MCF 10A (cell line): ENCODE measurements around the gene COIL. TPM values are rescaled to one million over a fixed set of nuclear protein-coding genes. Genes with fewer than 3 reads are reported as not detected.
A peak's percentile ranks its signal among the peaks of the same experiment; 100 is the strongest.

Experiments used
- BruUV-seq: library from RNA; stranded (reverse); fragments of 400-500 nt; replicated peaks from 2 replicates; lab custom pipeline; 2021; lab: Mats Ljungman, UMichigan
- CTCF ChIA-PET: fragments of 300-600 bp; sonication (Branson Sonifier 250); formaldehyde crosslinking; extraction: SDS; loops from one replicate; lab custom pipeline; 2021; ENCODE audit warnings: antibody characterized with exemption, inconsistent platforms; lab: Yijun Ruan, JAX
- POLR2A ChIA-PET: fragments of 300-600, 350-650 bp; sonication (Branson Sonifier 250); formaldehyde crosslinking; extraction: SDS; loops from one replicate; lab custom pipeline; 2020; ENCODE audit warnings: antibody characterized with exemption, inconsistent platforms; lab: Yijun Ruan, JAX
- DNase-seq: peaks from one replicate; pipeline ENCODE4 v3.0.0-alpha.2; 2018; ENCODE audit not compliant: unreplicated experiment
- H3K27ac Mint-ChIP-seq: one replicate; pipeline ENCODE4 v1.8.0; 2022; ENCODE audit warnings: mild to moderate bottlenecking, low read depth, mixed read lengths; ENCODE audit not compliant: unreplicated experiment
- H3K27me3 Mint-ChIP-seq: one replicate; pipeline ENCODE4 v1.8.0; 2022; ENCODE audit warnings: mixed read lengths; ENCODE audit not compliant: insufficient read depth, unreplicated experiment
- H3K36me3 Mint-ChIP-seq: one replicate; pipeline ENCODE4 v1.8.0; 2022; ENCODE audit warnings: mild to moderate bottlenecking, moderate library complexity, mixed read lengths; ENCODE audit not compliant: insufficient read depth, unreplicated experiment
- H3K4me1 Mint-ChIP-seq: one replicate; pipeline ENCODE4 v1.8.0; 2022; ENCODE audit warnings: mixed read lengths; ENCODE audit not compliant: insufficient read depth, unreplicated experiment
- H3K4me3 Mint-ChIP-seq: one replicate; pipeline ENCODE4 v1.8.0; 2022; ENCODE audit warnings: mild to moderate bottlenecking, moderate library complexity, mixed read lengths; ENCODE audit not compliant: unreplicated experiment
- H3K9me3 Mint-ChIP-seq: one replicate; pipeline ENCODE4 v1.8.0; 2022; ENCODE audit warnings: mixed read lengths; ENCODE audit not compliant: unreplicated experiment
- CTCF ChIP-seq: fragments of 200-600 bp; IDR thresholded peaks from one replicate; pipeline ENCODE4 v1.8.0; 2022; ENCODE audit warnings: antibody characterized with exemption, mild to moderate bottlenecking; ENCODE audit not compliant: unreplicated experiment
- intact Hi-C: fragments of 100-400 bp; cut with micrococcal nuclease; formaldehyde crosslinking; loops from 2 replicates; pipeline ENCODE4 v1.14.1; 2022
- total RNA-seq: library from RNA; stranded (reverse); gene quantifications from 2 replicates; pipeline ENCODE4 v1.2.3, GENCODE V29; 2022

Gene COIL
- total RNA-seq, 1 experiment from 2014 or later, result 15.4 TPM

DNA sequence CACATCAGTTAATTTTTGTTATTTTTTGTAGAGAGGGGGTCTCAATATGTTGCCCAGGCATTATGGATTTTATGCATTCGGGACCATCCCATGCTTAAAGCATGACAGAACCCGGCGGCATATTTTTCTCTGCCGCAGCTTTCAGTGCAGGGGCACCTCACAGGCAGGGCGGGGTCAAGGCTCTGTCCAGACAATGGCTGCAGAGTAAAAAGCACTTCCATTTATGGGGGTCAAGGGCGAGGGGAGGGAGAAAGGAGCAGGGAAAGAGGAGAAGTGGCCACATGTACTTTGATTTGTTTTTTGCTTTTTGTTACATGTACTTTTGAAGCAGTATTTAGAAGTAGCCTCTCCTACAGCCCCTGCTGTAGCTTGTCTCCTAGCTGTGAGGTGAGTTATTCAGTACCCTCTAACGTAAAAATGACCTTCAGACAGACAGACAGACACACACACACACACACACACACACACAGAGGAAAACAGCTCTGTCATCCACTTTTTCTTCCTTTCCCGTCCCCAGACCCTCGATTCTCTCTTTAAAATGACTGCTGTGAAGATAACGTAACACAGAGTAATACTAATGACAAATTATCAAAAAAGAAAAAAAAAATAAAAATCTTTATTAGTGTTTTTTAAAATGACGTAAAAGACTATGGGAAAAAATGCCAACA is 16.2 kb upstream of the COIL start:
- intact Hi-C loops, result no loop called here
- ChIA-PET CTCF (interaction anchor here (0.5 to 1.1 kb wide), 3 partner anchors 11 to 34 kb away, joined by 3 to 4 read pairs (median 4); partner anchors contain the start of gene COIL), POLR2A (interaction anchor here (0.6 to 6.2 kb wide), 13 partner anchors 9 to 137 kb away, joined by 3 to 77 read pairs (median 9); partner anchors contain the start of genes AKAP1 and COIL)
- no peak for TF ChIP-seq CTCF
- Mint-ChIP-seq H3K27me3 (no peaks in the 10 kb centered on the region), H3K4me3 (peak overlapping the region; percentile 73), H3K27ac (no peak overlapping the region), H3K9me3 (no peaks in the 10 kb centered on the region), H3K4me1 (peaks cover 23% of the 10 kb centered on the region), H3K36me3 (peaks cover 4% of the 10 kb centered on the region)
- DNase-seq, result no peak
- no TSS peak for BruUV-seq

GRCh38 chr17:56975656-56976055 is 14.8 kb upstream of the COIL start:
- DNase-seq, result no peak
- Mint-ChIP-seq H3K36me3 (no peaks in the 10 kb centered on the region), H3K4me3 (no peak overlapping the region), H3K9me3 (no peaks in the 10 kb centered on the region), H3K27ac (no peak overlapping the region), H3K4me1 (peaks cover 18% of the 10 kb centered on the region), H3K27me3 (no peaks in the 10 kb centered on the region)
- intact Hi-C loops, result no loop called here
- CTCF ChIA-PET, result interaction anchor here (0.6 to 1.2 kb wide), 5 partner anchors 9 to 859 kb away, joined by 3 to 4 read pairs (median 3); no protein-coding TSS in a partner anchor
- no TSS peak for BruUV-seq
- POLR2A ChIA-PET, result no interaction called here
- TF ChIP-seq CTCF, result no peak

DNA sequence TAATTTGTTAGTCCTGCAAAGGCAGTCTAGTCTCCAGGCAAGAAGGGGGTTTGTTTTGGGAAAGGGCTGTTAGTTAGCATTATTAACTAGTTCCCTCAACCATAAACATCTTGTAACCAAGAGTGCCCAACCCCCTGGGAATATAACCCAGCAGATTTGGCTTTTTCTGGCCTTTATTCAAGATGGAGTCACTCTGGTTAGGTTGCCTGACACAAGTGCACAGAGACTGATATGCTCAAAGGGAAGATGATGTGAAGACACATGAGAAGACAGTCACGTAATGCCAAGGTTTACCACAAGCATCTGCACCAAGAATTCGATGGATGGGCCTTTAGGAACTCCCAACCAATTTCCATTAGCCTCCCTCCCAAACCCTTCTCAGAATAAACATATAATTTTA is 13.2 kb upstream of the COIL start:
- Mint-ChIP-seq H3K27ac (no peak overlapping the region), H3K36me3 (no peaks in the 10 kb centered on the region), H3K4me3 (no peak overlapping the region), H3K9me3 (no peaks in the 10 kb centered on the region), H3K27me3 (no peaks in the 10 kb centered on the region), H3K4me1 (peaks cover 9% of the 10 kb centered on the region)
- ChIA-PET POLR2A (no interaction called here), CTCF (no interaction called here)
- TF ChIP-seq CTCF, result no peak
- no TSS peak for BruUV-seq
- intact Hi-C loops, result no loop called here
- no peak for DNase-seq

DNA sequence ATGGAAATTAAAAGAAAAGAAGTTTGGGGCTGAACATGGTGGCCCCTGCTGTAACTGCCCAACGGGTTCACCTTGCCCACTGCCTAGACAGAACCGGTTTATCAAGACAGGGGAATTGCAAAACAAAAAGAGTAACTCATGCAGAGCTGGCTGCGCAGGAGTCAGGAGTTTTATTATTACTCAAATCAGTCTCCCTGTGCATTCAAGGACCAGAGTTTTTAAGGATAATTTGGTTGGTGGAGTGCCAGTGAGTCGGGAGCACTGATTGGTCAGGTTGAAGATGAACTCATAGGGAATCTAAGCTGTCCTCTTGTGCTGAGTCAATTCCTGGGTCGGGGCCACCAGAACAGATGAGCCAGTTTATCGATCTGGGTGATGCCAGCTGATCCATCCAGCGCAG is 12.7 kb upstream of the COIL start:
- ChIA-PET POLR2A (interaction anchor here (0.7 kb wide), 1 partner anchor 574 kb away, joined by 3 read pairs; no protein-coding TSS in a partner anchor), CTCF (no interaction called here)
- TF ChIP-seq CTCF, result no peak
- peak; percentile 34 for DNase-seq
- no peaks in the 10 kb centered on the region for H3K9me3 Mint-ChIP-seq
- intact Hi-C loops, result no loop called here
- no peak overlapping the region for H3K4me3 Mint-ChIP-seq
- H3K36me3 Mint-ChIP-seq, result no peaks in the 10 kb centered on the region
- no peak overlapping the region for H3K27ac Mint-ChIP-seq
- H3K27me3 Mint-ChIP-seq, result no peaks in the 10 kb centered on the region
- H3K4me1 Mint-ChIP-seq, result peaks cover 6% of the 10 kb centered on the region
- BruUV-seq, result no TSS peak
